AG04449 (cell line): ENCODE data around the gene UNC13C.

Experiments
- CTCF ChIA-PET: fragments of 350-600 bp; formaldehyde crosslinking; extraction: SDS; loops from one replicate; lab custom pipeline; 2021; ENCODE audit warnings: antibody characterized with exemption; lab: Yijun Ruan, JAX
- POLR2A ChIA-PET: fragments of 400-600, 350-600 bp; formaldehyde crosslinking; extraction: SDS; loops from one replicate; lab custom pipeline; 2020; ENCODE audit warnings: antibody characterized with exemption, inconsistent platforms; lab: Yijun Ruan, JAX
- DNase-seq: peaks from one replicate; pipeline ENCODE4 v3.0.0-alpha.2; 2010; ENCODE audit warnings: low read depth, low spot score
- H3K4me3 ChIP-seq: 2 replicates; pipeline ENCODE4 v1.5.1; 2011; ENCODE audit warnings: low read depth, mild to moderate bottlenecking, control low read depth, low read length
- TF ChIP-seq, protein P1 (sequence below): IDR thresholded peaks from one replicate; pipeline ENCODE4 v1.5.1; 2011; ENCODE audit warnings: mild to moderate bottlenecking, moderate library complexity, low read length, control low read depth, inconsistent platforms; ENCODE audit not compliant: insufficient read depth; ENCODE audit errors: missing control alignments

The UNC13C gene

DNA sequence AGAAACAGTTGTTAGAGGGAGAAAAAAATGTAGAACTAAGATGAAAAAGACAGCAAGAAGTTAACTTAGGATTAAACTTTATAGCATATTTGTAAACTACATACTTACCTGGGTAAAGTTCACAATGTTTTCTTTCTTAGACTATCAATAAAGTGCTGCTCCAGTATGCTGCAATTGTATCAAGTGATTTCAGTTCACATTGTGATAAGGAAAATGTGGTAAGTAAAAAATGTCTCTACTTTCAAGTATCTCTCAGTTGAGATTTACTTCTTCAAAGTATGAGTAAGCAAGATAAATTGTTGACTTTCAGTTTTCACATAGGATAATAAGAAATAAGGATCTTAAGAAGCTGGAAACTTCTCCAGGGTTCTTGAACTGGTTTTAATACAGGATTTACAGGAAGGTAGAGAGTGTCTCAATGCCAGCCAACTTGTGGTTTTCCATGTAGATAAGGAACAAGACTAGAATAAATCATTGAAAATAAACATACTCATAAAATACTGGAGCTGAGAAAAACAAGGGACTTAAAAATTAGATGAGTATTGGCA, 528.8 kb downstream of the UNC13C start:
- TF ChIP-seq, protein P1, sequence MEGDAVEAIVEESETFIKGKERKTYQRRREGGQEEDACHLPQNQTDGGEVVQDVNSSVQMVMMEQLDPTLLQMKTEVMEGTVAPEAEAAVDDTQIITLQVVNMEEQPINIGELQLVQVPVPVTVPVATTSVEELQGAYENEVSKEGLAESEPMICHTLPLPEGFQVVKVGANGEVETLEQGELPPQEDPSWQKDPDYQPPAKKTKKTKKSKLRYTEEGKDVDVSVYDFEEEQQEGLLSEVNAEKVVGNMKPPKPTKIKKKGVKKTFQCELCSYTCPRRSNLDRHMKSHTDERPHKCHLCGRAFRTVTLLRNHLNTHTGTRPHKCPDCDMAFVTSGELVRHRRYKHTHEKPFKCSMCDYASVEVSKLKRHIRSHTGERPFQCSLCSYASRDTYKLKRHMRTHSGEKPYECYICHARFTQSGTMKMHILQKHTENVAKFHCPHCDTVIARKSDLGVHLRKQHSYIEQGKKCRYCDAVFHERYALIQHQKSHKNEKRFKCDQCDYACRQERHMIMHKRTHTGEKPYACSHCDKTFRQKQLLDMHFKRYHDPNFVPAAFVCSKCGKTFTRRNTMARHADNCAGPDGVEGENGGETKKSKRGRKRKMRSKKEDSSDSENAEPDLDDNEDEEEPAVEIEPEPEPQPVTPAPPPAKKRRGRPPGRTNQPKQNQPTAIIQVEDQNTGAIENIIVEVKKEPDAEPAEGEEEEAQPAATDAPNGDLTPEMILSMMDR = no peak
- DNase-seq = no peak
- CTCF ChIA-PET = no interaction called here
- POLR2A ChIA-PET = no interaction called here
- no peak overlapping the region for H3K4me3 ChIP-seq

DNA sequence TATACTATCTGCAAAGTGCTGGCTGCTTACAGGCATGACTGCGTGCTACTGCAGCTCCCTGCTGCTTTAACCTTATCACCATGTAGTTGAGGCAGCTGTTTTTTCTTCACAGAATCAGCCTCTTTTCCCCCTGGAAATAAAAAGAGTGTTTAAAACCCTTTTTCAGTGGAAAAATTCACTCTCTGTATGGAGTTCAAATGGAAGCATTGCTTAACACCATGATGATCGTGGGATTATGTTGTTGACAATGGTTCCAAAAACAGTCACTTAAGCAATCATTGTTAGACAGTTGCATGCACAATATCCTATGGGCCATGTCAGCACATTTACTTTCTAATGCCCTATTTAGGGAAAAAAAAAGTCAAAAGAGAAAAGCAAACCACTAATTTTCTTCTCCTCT, 536.4 kb downstream of the UNC13C start:
- ChIA-PET POLR2A (no interaction called here), CTCF (no interaction called here)
- DNase-seq = no peak
- no peak overlapping the region for H3K4me3 ChIP-seq
- TF ChIP-seq, protein P1 = no peak

DNA sequence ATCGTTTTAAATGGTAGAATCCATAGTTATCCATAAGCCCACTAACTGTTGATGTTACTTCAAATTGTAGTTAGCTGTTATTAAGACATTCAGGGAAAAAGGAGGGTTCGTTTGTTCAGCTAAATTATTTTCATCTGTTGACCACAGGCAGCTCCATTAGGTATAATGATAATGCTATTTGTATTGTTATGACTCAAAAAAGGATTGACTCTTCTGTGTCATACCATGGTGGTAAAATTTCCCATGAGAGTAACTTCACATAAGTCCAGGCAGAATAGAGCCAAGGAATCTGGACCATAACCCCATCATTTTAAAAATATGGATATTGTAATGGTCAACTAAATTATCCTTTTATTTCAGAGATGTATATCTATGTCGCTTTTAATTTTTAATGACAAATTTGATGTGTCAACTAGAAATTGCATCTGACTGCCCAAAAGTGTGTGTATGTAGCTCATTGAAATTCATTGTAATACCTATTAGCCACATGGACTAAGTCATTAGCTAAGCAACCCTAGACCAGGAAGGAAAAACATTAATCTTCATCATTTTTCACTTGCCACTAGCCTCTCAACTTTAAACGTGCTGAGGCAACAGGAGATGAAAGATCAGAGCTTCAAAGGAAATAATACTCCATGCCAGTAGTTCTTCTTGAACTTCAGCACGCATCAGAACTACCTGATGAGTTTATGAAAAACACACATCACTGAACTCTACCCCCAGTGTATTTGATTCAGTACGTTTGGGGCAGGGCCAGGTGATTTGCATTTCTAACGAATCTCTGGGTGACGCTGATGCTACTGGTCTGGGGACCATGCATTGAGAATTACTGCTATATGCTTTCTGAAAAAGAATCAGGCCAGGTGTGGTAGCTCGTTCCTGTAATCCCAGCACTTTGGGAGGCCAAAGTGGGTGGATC, 537.7 kb downstream of the UNC13C start:
- TF ChIP-seq, protein P1 = no peak
- no peak for DNase-seq
- no peak overlapping the region for H3K4me3 ChIP-seq
- CTCF ChIA-PET = no interaction called here
- POLR2A ChIA-PET = no interaction called here

DNA sequence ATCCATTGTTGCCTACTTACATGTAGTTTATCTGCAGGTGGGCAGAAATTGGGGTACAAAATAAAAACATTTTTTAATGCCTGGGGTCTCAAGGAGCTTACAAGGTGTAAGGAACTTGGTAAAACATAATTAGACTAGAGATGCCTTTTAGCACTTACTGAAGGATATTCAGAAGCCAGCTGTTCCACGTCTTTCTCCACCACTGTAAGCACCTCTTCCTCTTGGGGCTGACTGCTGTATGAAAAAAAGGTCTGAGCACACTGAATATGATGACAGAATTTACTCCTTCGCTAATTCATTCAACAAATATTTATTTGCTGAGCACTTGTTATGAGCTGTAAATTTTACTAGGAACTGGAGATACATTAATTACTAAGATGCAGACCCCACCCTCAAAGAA, 539.1 kb downstream of the UNC13C start:
- no peak overlapping the region for H3K4me3 ChIP-seq
- POLR2A ChIA-PET = no interaction called here
- TF ChIP-seq, protein P1 = no peak
- CTCF ChIA-PET = no interaction called here
- DNase-seq = no peak

DNA sequence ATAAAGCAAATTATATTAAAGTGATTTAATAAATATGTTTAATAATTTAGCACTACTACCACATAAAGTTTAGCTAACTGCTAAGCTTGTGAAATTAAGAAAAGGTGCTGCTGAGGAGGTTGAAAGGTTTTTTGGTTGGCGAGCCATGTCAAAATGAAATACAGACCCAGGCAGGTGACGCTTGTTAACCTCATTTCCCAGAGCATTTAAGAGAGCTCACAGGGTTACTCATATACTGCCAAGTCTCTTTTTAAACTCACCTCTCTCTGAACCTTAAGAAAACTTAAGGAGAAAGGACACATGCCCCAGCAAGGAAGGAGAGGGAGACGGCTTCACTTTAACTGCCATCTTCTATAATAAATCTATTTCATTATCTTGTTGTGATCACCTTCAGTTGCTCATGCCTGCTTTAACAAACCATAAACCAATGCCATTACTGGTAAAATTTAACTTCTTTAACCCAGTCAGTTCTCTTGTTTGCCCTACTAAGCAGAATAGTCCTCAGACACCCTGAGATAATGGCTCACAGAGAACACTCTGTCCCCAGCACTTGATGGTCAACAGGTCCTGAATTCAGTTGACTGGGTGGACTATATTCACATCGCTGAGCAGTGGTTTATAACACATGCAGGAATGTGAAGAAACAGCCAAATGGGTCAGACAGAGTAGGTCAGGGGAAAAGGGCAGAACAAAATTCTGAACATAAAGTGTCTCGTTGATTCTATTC, 540.1 kb downstream of the UNC13C start:
- no peak for DNase-seq
- H3K4me3 ChIP-seq = no peak overlapping the region
- CTCF ChIA-PET = no interaction called here
- TF ChIP-seq, protein P1 = no peak
- POLR2A ChIA-PET = no interaction called here

DNA sequence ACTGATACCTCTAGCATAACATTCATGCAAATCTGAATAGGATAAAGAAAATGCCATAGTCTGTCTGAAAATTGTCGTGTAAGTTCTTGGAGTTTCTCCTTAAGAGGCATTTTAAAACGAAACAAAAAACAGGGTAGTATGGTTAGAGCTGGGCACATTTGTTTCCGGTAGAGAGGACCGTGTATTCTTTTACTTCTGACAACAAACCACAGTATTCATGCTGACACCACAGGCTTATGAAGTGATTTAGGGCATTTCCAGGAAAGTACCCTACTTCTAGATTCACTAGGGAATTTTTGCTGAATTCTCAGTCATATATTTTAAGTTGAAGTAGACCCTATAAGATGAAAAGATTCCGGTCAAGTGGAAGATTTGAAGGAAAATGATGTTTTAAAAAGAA, 541.3 kb downstream of the UNC13C start:
- ChIA-PET POLR2A (no interaction called here), CTCF (no interaction called here)
- DNase-seq = no peak
- H3K4me3 ChIP-seq = no peak overlapping the region
- TF ChIP-seq, protein P1 = no peak
